SK-N-SH treated with all-trans-retinoic acid at 6 μM for 48 hours (cell line): ENCODE measurements around the gene TMEM222.
A peak's percentile ranks its signal among the peaks of the same experiment; 100 is the strongest.

ENCODE experiments used
- ATAC-seq: fragments of 200-7000 bp; cut with Tn5 transposase; 3 replicates; pipeline ENCODE4 v1.9.1; 2020; ENCODE audit warnings: mild to moderate bottlenecking, moderate library complexity
- ARNTL ChIP-seq: fragments of 450-650 bp; formaldehyde crosslinking; IDR thresholded peaks from 2 replicates; pipeline ENCODE4 v1.5.0; 2020; ENCODE audit warnings: low read depth, mild to moderate bottlenecking, moderate library complexity, borderline replicate concordance
- BACH2 ChIP-seq: fragments of 250-450 bp; sonication (Bioruptor Pico); IDR thresholded peaks from 2 replicates; pipeline ENCODE4 v1.9.0; 2021; ENCODE audit warnings: mild to moderate bottlenecking, borderline replicate concordance
- CREB5 ChIP-seq: fragments of 250-450 bp; sonication (Bioruptor Pico); IDR thresholded peaks from 2 replicates; pipeline ENCODE4 v1.5.1; 2020; ENCODE audit warnings: low read depth, mild to moderate bottlenecking, moderate library complexity
- ESRRG ChIP-seq: fragments of 250-450 bp; sonication (Bioruptor Pico); IDR thresholded peaks from 2 replicates; pipeline ENCODE4 v1.6.1; 2021; ENCODE audit warnings: mild to moderate bottlenecking
- GLIS3 ChIP-seq: fragments of 250-450 bp; sonication (Bioruptor Pico); IDR thresholded peaks from 2 replicates; pipeline ENCODE4 v1.5.0; 2020; ENCODE audit warnings: mild to moderate bottlenecking, moderate library complexity
- ISL1 ChIP-seq: fragments of 250-450 bp; sonication (Bioruptor Pico); IDR thresholded peaks from 2 replicates; pipeline ENCODE4 v2.1.2; 2022; ENCODE audit warnings: mild to moderate bottlenecking, moderate library complexity
- OSR1 ChIP-seq: fragments of 250-450 bp; sonication (Bioruptor Pico); IDR thresholded peaks from 2 replicates; pipeline ENCODE4 v1.8.0; 2022; ENCODE audit warnings: moderate library complexity, mild to moderate bottlenecking, inconsistent platforms
- PATZ1 ChIP-seq: fragments of 250-450 bp; sonication (Bioruptor Pico); IDR thresholded peaks from 2 replicates; pipeline ENCODE4 v1.8.0; 2020; ENCODE audit warnings: mild to moderate bottlenecking, moderate library complexity, borderline replicate concordance
- PPARA ChIP-seq: fragments of 250-450 bp; sonication (Bioruptor Pico); IDR thresholded peaks from 2 replicates; pipeline ENCODE4 v1.5.0; 2020; ENCODE audit warnings: mild to moderate bottlenecking, borderline replicate concordance
- SNAI2 ChIP-seq: fragments of 250-450 bp; sonication (Bioruptor Pico); IDR thresholded peaks from 2 replicates; pipeline ENCODE4 v1.5.0; 2020; ENCODE audit warnings: mild to moderate bottlenecking, moderate library complexity
- TCF4 ChIP-seq: fragments of 250-450 bp; sonication (Bioruptor Pico); IDR thresholded peaks from 2 replicates; pipeline ENCODE4 v1.8.0; 2021; ENCODE audit warnings: mild to moderate bottlenecking, moderate library complexity, borderline replicate concordance
- TOX ChIP-seq: fragments of 250-450 bp; sonication (Bioruptor Pico); IDR thresholded peaks from 2 replicates; pipeline ENCODE4 v1.8.0; 2021; ENCODE audit warnings: mild to moderate bottlenecking, moderate library complexity, borderline replicate concordance
- TSHZ2 ChIP-seq: fragments of 250-450 bp; sonication (Bioruptor Pico); IDR thresholded peaks from 2 replicates; pipeline ENCODE4 v1.5.0; 2020; ENCODE audit warnings: mild to moderate bottlenecking, moderate library complexity
- ZFP30 ChIP-seq: fragments of 450-650 bp; formaldehyde crosslinking; IDR thresholded peaks from 2 replicates; pipeline ENCODE4 v1.5.0; 2022; ENCODE audit warnings: mild to moderate bottlenecking, moderate library complexity
- ZNF565 ChIP-seq: fragments of 450-650 bp; formaldehyde crosslinking; conservative IDR thresholded peaks from 2 replicates; pipeline ENCODE4 v1.5.0; 2020; ENCODE audit warnings: low read depth, mild to moderate bottlenecking, moderate library complexity
- ZNF70 ChIP-seq: fragments of 450-650 bp; formaldehyde crosslinking; IDR thresholded peaks from 2 replicates; pipeline ENCODE4 v1.5.0; 2020; ENCODE audit warnings: mild to moderate bottlenecking, moderate library complexity
- ZNF8 ChIP-seq: fragments of 450-650 bp; formaldehyde crosslinking; IDR thresholded peaks from 2 replicates; pipeline ENCODE4 v1.5.0; 2020; ENCODE audit warnings: mild to moderate bottlenecking, moderate library complexity
- TF ChIP-seq, protein P1 (sequence below): fragments of 250-450 bp; sonication (Bioruptor Pico); IDR thresholded peaks from 2 replicates; pipeline ENCODE4 v1.5.1; 2021; ENCODE audit warnings: mild to moderate bottlenecking, moderate library complexity

Gene TMEM222

DNA sequence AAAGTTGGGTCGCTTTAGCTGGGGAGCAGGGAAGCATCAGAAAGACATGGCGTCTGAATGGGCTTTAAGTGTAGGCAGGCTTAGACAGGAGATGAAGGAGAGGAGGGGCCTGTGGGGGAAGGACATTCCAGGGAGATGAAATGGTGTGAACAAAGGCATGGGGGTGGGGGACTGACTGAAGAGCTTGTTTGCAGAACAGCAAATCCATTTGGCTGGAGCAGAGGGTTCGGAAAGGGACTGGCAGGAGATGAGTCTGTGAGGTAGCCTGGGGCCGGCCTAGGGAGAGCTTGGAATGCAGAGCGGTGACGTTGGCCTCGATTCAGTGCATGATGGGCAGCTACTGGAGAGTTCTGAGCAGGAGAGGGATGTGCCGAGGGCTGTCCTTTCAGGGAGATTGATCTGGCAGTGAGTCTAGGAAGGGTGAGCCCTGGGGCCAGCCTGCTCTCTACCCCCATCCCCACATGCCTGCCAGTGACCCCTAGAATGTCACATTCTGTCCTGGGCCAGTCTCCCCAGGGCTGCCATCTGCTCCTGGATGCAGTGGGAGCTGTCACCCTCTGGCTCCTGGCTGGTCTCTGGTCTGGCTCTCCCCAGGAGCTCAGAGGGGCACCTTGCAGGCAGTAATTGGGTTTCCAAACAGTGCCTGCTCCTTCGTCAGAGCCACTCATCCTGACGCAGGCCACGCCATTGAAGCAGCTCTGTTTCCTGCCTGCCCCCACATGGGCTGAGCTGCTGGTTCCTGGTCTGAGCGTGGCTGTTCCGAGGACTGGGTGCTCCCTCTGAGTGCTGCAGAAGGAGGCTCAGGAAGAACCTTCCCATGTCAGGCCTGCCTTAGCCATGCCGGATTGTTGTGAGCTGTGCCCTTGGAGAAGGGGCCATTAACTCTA lies 22.3 kb upstream of the TMEM222 start:
- peak; percentile 90 for ATAC-seq
- TF ChIP-seq TSHZ2 (CRISPR knock-in tag) (no peak), TOX (CRISPR knock-in tag) (0 out of 2 replicates have a peak, but pooled peaks have one; percentile 5), ISL1 (CRISPR knock-in tag) (peak; percentile 46; the same call in 1 of the 2 replicates), SNAI2 (0 out of 2 replicates have a peak, but pooled peaks have one; percentile 20), ZNF8 (CRISPR knock-in tag) (no peak), TCF4 (CRISPR knock-in tag) (peak; percentile 43; the same call in 1 of the 2 replicates)
- TF ChIP-seq, protein P1, sequence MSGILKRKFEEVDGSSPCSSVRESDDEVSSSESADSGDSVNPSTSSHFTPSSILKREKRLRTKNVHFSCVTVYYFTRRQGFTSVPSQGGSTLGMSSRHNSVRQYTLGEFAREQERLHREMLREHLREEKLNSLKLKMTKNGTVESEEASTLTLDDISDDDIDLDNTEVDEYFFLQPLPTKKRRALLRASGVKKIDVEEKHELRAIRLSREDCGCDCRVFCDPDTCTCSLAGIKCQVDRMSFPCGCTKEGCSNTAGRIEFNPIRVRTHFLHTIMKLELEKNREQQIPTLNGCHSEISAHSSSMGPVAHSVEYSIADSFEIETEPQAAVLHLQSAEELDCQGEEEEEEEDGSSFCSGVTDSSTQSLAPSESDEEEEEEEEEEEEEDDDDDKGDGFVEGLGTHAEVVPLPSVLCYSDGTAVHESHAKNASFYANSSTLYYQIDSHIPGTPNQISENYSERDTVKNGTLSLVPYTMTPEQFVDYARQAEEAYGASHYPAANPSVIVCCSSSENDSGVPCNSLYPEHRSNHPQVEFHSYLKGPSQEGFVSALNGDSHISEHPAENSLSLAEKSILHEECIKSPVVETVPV (CRISPR knock-in tag): no peak
- TF ChIP-seq, all 23 proteins: peak for 4

GRCh38 chr1:27300341-27301051 lies 21.5 kb upstream of the TMEM222 start:
- ATAC-seq: peak; percentile 84
- no peak for TF ChIP-seq ZFP30 (CRISPR knock-in tag)
- TF ChIP-seq PATZ1: no peak
- peak; percentile 36; the same call in 1 of the 2 replicates for TF ChIP-seq TCF4 (CRISPR knock-in tag)
- no peak for TF ChIP-seq TSHZ2 (CRISPR knock-in tag)
- TF ChIP-seq GLIS3 (CRISPR knock-in tag): no peak
- no peak for TF ChIP-seq ARNTL
- TF ChIP-seq BACH2 (CRISPR knock-in tag): no peak
- TF ChIP-seq OSR1 (CRISPR knock-in tag): no peak
- TF ChIP-seq ISL1 (CRISPR knock-in tag): no peak

GRCh38 chr1:27301052-27301422 lies 20.9 kb upstream of the TMEM222 start:
- peak; percentile 0; the same call in 1 of the 3 replicates for ATAC-seq
- TF ChIP-seq PPARA (CRISPR knock-in tag) (no peak), TCF4 (CRISPR knock-in tag) (no peak), ISL1 (CRISPR knock-in tag) (no peak), TSHZ2 (CRISPR knock-in tag) (no peak), ARNTL (no peak), ESRRG (no peak), CREB5 (CRISPR knock-in tag) (no peak), ZFP30 (CRISPR knock-in tag) (no peak), ZNF565 (CRISPR knock-in tag) (no peak), PATZ1 (no peak), ZNF70 (CRISPR knock-in tag) (no peak), OSR1 (CRISPR knock-in tag) (no peak), ZNF8 (CRISPR knock-in tag) (no peak)
